Stimulated activated CD4-positive, alpha-beta T cell treated with anti-CD3 and anti-CD28 coated beads, Interleukin-15, amount 100 ng/mL, for 48 hours (primary cell): Measurements from ENCODE around the gene KBTBD2.
"Not testable (repeated sequence)": the region's sequence is repeated elsewhere in the genome, so short reads cannot be mapped to it uniquely, and the experiment has no call there.

Source experiments
- DNase-seq, 2 donors: peaks; one replicate each; pipeline ENCODE4 v3.0.0-alpha.2; 2020; ENCODE audit warnings: low read depth in 2 of 2

KBTBD2 gene

GRCh38 chr7:32891043-32891799, at the start of gene KBTBD2:
TSS of gene KBTBD2 (minus strand) at chr7:32891760. CDS start at chr7:32879604, 12,156 bp downstream.
- peak; percentile 63 for DNase-seq

- DNase-seq = no peak
Measured at GRCh38 chr7:32941181-32941580, 49.6 kb upstream of the KBTBD2 start.

- DNase-seq = no peak
Measured at GRCh38 chr7:32937344-32938174, 46.0 kb upstream of the KBTBD2 start.

GRCh38 chr7:32936689-32937088, 45.1 kb upstream of the KBTBD2 start:
- no peak for DNase-seq

- DNase-seq = no peak
Measured at GRCh38 chr7:32935558-32935957, 44.0 kb upstream of the KBTBD2 start.

- no peak for DNase-seq
Measured at GRCh38 chr7:32930378-32930777, 38.8 kb upstream of the KBTBD2 start.

GRCh38 chr7:32929430-32930143, 38.0 kb upstream of the KBTBD2 start:
- no peak for DNase-seq

GRCh38 chr7:32928785-32929298, 37.3 kb upstream of the KBTBD2 start:
- DNase-seq = no peak

- DNase-seq = no peak
Measured at GRCh38 chr7:32921896-32922295, 30.3 kb upstream of the KBTBD2 start.

- not testable (repeated sequence) for DNase-seq
Measured at GRCh38 chr7:32916994-32917393, 25.4 kb upstream of the KBTBD2 start.

- no peak for DNase-seq
Measured at GRCh38 chr7:32916006-32916405, 24.4 kb upstream of the KBTBD2 start.

- DNase-seq = no peak
Measured at GRCh38 chr7:32915041-32915536, 23.5 kb upstream of the KBTBD2 start.

GRCh38 chr7:32914184-32914583, 22.6 kb upstream of the KBTBD2 start:
- DNase-seq = no peak

GRCh38 chr7:32910195-32910594, 18.6 kb upstream of the KBTBD2 start:
- DNase-seq = no peak

- peak; percentile 64 for DNase-seq
Measured at GRCh38 chr7:32905175-32905662, 13.7 kb upstream of the KBTBD2 start.

GRCh38 chr7:32901629-32902028, 10.1 kb upstream of the KBTBD2 start:
- no peak for DNase-seq

GRCh38 chr7:32900433-32900995, 9.0 kb upstream of the KBTBD2 start:
- no peak for DNase-seq

- DNase-seq = not testable (repeated sequence)
Measured at GRCh38 chr7:32897376-32897775, 5.8 kb upstream of the KBTBD2 start.

- DNase-seq = no peak
Measured at GRCh38 chr7:32896564-32897347, 5.2 kb upstream of the KBTBD2 start.

GRCh38 chr7:32894171-32894570, 2.6 kb upstream of the KBTBD2 start:
- DNase-seq = no peak

- no peak for DNase-seq
Measured at GRCh38 chr7:32893722-32894121, 2.2 kb upstream of the KBTBD2 start.
